ENCODE results near the gene DLG5.

DNA sequence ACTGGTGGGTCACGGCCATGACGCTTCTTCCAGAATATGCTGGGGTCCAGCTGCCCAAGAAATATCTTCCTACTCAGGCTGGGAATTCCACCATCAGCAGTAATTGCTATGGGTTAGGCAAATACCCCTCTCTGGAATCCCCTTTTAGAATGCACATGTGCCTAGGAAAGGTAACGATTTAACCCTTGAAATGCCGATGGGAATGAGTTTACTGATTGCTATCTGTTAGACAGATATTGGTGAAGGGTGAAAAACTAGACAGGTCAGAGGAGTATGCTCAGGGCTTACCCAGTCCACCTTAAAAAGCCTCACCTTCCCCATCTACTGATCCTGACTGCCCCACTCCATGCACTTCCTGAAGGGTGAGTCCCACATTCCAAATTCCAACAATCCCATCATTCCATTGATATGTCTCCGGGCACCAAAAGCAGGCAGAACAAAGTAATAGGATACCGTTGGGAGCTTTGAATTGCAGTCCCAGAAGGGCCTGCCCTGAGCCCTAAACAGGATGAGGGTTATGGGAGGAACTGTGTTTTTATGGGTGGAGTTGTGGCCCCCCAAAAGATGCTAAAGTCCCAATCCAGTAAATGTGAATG is 59.3 kb downstream of the DLG5 start:
- no peak for TF ChIP-seq BHLHE40 (IDR thresholded peaks at IDR 0.05; ENCODE audit: low read depth, low read length)
- no peak for TF ChIP-seq EP300 (IDR thresholded peaks at IDR 0.05)

Measured in A549 (cell line).